Kidney (tissue), 14 donors: ENCODE measurements around the gene PRKN. TPM values are rescaled to one million over a fixed set of nuclear protein-coding genes. Genes with fewer than 3 reads are reported as not detected.
"Not testable (repeated sequence)": the region's sequence is repeated elsewhere in the genome, so short reads cannot be mapped to it uniquely, and the experiment has no call there.

Experiments
- DNase-seq, 5 donors: peaks; one replicate each; pipeline ENCODE4 v3.0.0-alpha.2; 2013 to 2020
- FAIRE-seq: peaks from 2 replicates; lab custom pipeline; 2012; peaks lifted over from hg19 to GRCh38; lab: Jason Lieb, UNC
- H3K27ac ChIP-seq, 2 donors: one replicate each; pipeline ENCODE4 v1.7.0; 2013; ENCODE audit warnings: low read depth in 2 of 2, low read length in 2 of 2, inconsistent platforms in 1 of 2
- H3K27me3 ChIP-seq: one replicate; pipeline ENCODE4 v1.7.1; 2013; ENCODE audit warnings: low read length, inconsistent platforms; ENCODE audit not compliant: control insufficient read depth, insufficient read depth
- H3K36me3 ChIP-seq, 3 donors: one replicate each; pipeline versions ENCODE4 v1.7.0 to v1.7.1; 2013; ENCODE audit warnings: low read length in 3 of 3, control low read depth in 1 of 3, inconsistent platforms in 1 of 3; ENCODE audit not compliant: insufficient read depth in 3 of 3, control insufficient read depth in 2 of 3
- H3K4me1 ChIP-seq, 3 donors: one replicate each; pipeline versions ENCODE4 v1.7.0 to v1.7.1; 2013; ENCODE audit warnings: low read length in 3 of 3, inconsistent platforms in 1 of 3, low read depth in 1 of 3; ENCODE audit not compliant: control insufficient read depth in 2 of 3, insufficient read depth in 2 of 3
- H3K4me3 ChIP-seq, 3 donors: one replicate each; pipeline versions ENCODE4 v1.7.0 to v1.8.1; 2013; ENCODE audit warnings: low read length in 3 of 3, control low read depth in 1 of 3, inconsistent platforms in 1 of 3
- H3K9ac ChIP-seq, 3 donors: one replicate each; pipeline versions ENCODE4 v1.7.0 to v1.7.1; 2013; ENCODE audit warnings: low read length in 3 of 3, control low read depth in 1 of 3, inconsistent platforms in 1 of 3
- H3K9me3 ChIP-seq, 3 donors: one replicate each; pipeline versions ENCODE4 v1.7.0 to v1.7.1; 2013; ENCODE audit warnings: low read length in 3 of 3, control low read depth in 1 of 3, inconsistent platforms in 1 of 3; ENCODE audit not compliant: control insufficient read depth in 2 of 3, insufficient read depth in 1 of 3
- CTCF ChIP-seq: IDR thresholded peaks from 3 replicates; pipeline ENCODE4 v1.5.1; 2012; ENCODE audit warnings: mild to moderate bottlenecking, moderate library complexity, borderline replicate concordance; ENCODE audit not compliant: insufficient read depth; ENCODE audit errors: extremely low read depth
- intact Hi-C: fragments of 100-400 bp; cut with DNase I; formaldehyde crosslinking; loops from one replicate; pipeline ENCODE4 v1.11.1; 2022
- polyA plus RNA-seq: library from polyadenylated mRNA; stranded (reverse); fragments of 350-450 nt; fragmentation: Illumina TruSeq; extraction: RNeasy Lipid Tissue Mini Kit (QIAGEN cat#74804); gene quantifications from one replicate; pipeline ENCODE4 v1.2.3, GENCODE V29; 2014; ENCODE audit warnings: low read depth, low replicate concordance; ENCODE audit not compliant: insufficient read depth
- total RNA-seq: library from RNA; stranded (reverse); fragmentation: NEBNext Ultra II Directional; extraction: Animal tissue kit (Norgen Biotek cat#: 25700); gene quantifications from one replicate; pipeline ENCODE4 v1.2.1, GENCODE V29; 2021
- donor health status: control.
- donor health status: control.
- donor health status: control.
- donor health status: control.
- donor health status: control.
- donor health status: DM: yes; HTN: yes; CAD: no.
- donor health status: Normal renal cell carcinoma (clear cell type).

PRKN gene
- total and polyA plus RNA-seq, 2 donors from 2014 or later = 8.6 to 10.4 TPM

- no peak for FAIRE-seq
- H3K27ac ChIP-seq = no peak overlapping the region
- no peaks in the 10 kb centered on the region for H3K36me3 ChIP-seq
- H3K27me3 ChIP-seq = no peaks in the 10 kb centered on the region
- no peak overlapping the region for H3K4me3 ChIP-seq
- intact Hi-C loops = no loop called here
- no peak for TF ChIP-seq CTCF
- H3K9me3 ChIP-seq = no peaks in the 10 kb centered on the region
- no peak overlapping the region for H3K9ac ChIP-seq
- H3K4me1 ChIP-seq = no peaks in the 10 kb centered on the region
- DNase-seq = no peak
These were observed 1413.5 kb downstream of the PRKN start for GRCh38 chr6:161313940-161314509.

- H3K4me1 ChIP-seq, H3K4me3 ChIP-seq, FAIRE-seq, DNase-seq, intact Hi-C loops, H3K27ac ChIP-seq, H3K9ac ChIP-seq, H3K27me3 ChIP-seq, H3K36me3 ChIP-seq, H3K9me3 ChIP-seq: not testable (repeated sequence)
These were observed 1414.1 kb downstream of the PRKN start for GRCh38 chr6:161313475-161313874.

- H3K9me3 ChIP-seq, H3K27ac ChIP-seq, H3K27me3 ChIP-seq, H3K4me1 ChIP-seq, intact Hi-C loops, H3K9ac ChIP-seq, DNase-seq, FAIRE-seq, H3K36me3 ChIP-seq, H3K4me3 ChIP-seq: not testable (repeated sequence)
These were observed 1417.8 kb downstream of the PRKN start for GRCh38 chr6:161309774-161310173.

GRCh38 chr6:161308075-161308655, 1419.4 kb downstream of the PRKN start:
- H3K27me3 ChIP-seq = no peaks in the 10 kb centered on the region
- no peak overlapping the region for H3K9ac ChIP-seq
- FAIRE-seq = no peak
- DNase-seq = no peak
- no peak overlapping the region for H3K27ac ChIP-seq
- intact Hi-C loops = no loop called here
- no peak for TF ChIP-seq CTCF
- H3K4me3 ChIP-seq = no peak overlapping the region
- H3K36me3 ChIP-seq = no peaks in the 10 kb centered on the region
- H3K4me1 ChIP-seq = no peaks in the 10 kb centered on the region
- H3K9me3 ChIP-seq = no peaks in the 10 kb centered on the region
